ENCODE measurements around the gene CAPS2.

DNA sequence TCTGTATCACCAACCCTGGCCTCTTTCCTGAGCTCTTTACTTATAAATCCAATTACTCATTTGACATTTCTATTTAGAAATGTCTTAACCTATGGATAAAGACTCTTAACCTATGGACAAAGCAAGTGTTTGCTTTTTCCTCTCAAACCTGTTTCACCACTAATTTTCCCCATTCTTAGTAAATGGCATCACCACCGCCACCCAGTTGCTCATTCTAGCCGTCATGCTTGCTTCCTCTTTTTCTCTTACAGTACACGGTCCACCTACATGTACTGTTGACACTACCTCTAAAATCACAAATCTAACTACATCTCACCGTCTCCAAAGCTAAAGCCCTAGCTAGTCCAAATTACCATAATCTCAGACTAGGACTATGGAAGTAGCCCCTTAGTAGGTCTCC lies 60.0 kb downstream of the CAPS2 start:
- no peak for TF ChIP-seq YY1 (IDR thresholded peaks at IDR 0.05; ENCODE audit: extremely low read depth, insufficient replicate concordance, low read depth, low read length)
- no peak for TF ChIP-seq TCF7L2 (IDR thresholded peaks at IDR 0.05; ENCODE audit: borderline replicate concordance, extremely low read depth, insufficient read depth, insufficient read length)
- TF ChIP-seq ELF1 (IDR thresholded peaks at IDR 0.05; ENCODE audit: borderline replicate concordance, low read depth) = no peak
- TF ChIP-seq EZH2 (IDR thresholded peaks at IDR 0.05) = no peak
- TF ChIP-seq FOSL1 (IDR thresholded peaks at IDR 0.05; ENCODE audit: low read depth) = no peak
- TF ChIP-seq, protein P1, sequence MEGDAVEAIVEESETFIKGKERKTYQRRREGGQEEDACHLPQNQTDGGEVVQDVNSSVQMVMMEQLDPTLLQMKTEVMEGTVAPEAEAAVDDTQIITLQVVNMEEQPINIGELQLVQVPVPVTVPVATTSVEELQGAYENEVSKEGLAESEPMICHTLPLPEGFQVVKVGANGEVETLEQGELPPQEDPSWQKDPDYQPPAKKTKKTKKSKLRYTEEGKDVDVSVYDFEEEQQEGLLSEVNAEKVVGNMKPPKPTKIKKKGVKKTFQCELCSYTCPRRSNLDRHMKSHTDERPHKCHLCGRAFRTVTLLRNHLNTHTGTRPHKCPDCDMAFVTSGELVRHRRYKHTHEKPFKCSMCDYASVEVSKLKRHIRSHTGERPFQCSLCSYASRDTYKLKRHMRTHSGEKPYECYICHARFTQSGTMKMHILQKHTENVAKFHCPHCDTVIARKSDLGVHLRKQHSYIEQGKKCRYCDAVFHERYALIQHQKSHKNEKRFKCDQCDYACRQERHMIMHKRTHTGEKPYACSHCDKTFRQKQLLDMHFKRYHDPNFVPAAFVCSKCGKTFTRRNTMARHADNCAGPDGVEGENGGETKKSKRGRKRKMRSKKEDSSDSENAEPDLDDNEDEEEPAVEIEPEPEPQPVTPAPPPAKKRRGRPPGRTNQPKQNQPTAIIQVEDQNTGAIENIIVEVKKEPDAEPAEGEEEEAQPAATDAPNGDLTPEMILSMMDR (IDR thresholded peaks at IDR 0.05 in 2 of 3, conservative IDR thresholded peaks at IDR 0.05 in 1 of 3; ENCODE audit: borderline replicate concordance in 1 of 3, insufficient read depth in 1 of 3, low read depth in 2 of 3, low read length in 2 of 3) = no peak
- no peak for TF ChIP-seq POLR2A (IDR thresholded peaks at IDR 0.05; ENCODE audit: borderline replicate concordance, extremely low read depth, insufficient read depth, insufficient read length)
- no peak for TF ChIP-seq POLR2AphosphoS5 (IDR thresholded peaks at IDR 0.05; ENCODE audit: low read depth, low read length)
